HG02798 (cell line): ENCODE data around the gene UROD.
"Not testable (repeated sequence)": the region's sequence is repeated elsewhere in the genome, so short reads cannot be mapped to it uniquely, and the experiment has no call there.

ENCODE experiments used
- ATAC-seq: cut with Tn5 transposase; IDR thresholded peaks from one replicate; pipeline ENCODE4 v1.9.1; 2021; ENCODE audit warnings: mild to moderate bottlenecking; ENCODE audit not compliant: unreplicated experiment, poor library complexity

Gene UROD

GRCh38 chr1:45011837-45012638 is at the start of gene UROD:
Gene UROD (plus strand): TSS chr1:45012254. CDS start chr1:45012266, 12 bp downstream.
- ATAC-seq: peak; percentile 77

- ATAC-seq: no peak
Observed at GRCh38 chr1:44962729-44963128, 49.3 kb upstream of the UROD start.

GRCh38 chr1:44964396-44964795 is 47.7 kb upstream of the UROD start:
- ATAC-seq: no peak

- no peak for ATAC-seq
Observed at GRCh38 chr1:44970317-44970716, 41.7 kb upstream of the UROD start.

GRCh38 chr1:44973645-44974044 is 38.4 kb upstream of the UROD start:
- no peak for ATAC-seq

GRCh38 chr1:44976252-44976651 is 35.8 kb upstream of the UROD start:
- ATAC-seq: no peak

- ATAC-seq: not testable (repeated sequence)
Observed at GRCh38 chr1:44977372-44977771, 34.7 kb upstream of the UROD start.

DNA sequence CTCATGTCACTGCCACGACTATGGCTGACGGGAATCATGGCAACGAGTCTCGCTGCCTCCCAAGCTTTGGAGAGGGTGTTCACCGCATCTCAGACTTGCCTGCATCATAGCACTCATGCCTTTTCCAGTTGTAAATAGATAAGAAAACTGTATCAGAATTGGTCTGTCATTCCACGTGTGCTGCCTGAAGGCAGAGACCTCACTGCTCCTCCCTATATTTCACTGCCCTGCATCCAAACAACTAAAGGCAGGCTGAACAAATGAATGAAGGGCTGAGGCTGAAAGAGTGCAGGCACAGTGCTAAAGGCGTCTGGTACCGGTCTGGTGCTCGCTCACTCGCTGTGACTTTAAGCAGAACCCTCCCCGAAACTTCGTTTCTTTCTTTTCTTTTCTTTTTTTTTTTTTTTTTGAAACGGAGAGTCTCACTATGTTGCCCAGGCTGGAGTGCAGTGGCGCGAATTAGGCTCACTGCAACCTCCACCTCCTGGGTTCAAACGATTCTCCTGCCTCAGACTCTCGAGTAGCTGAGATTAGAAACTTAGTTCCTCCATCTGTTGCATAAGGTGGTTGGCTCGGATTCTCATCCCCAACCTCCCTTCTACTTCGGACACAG is 26.2 kb upstream of the UROD start:
- no peak for ATAC-seq

GRCh38 chr1:44988531-44989156 is 23.4 kb upstream of the UROD start:
- no peak for ATAC-seq

DNA sequence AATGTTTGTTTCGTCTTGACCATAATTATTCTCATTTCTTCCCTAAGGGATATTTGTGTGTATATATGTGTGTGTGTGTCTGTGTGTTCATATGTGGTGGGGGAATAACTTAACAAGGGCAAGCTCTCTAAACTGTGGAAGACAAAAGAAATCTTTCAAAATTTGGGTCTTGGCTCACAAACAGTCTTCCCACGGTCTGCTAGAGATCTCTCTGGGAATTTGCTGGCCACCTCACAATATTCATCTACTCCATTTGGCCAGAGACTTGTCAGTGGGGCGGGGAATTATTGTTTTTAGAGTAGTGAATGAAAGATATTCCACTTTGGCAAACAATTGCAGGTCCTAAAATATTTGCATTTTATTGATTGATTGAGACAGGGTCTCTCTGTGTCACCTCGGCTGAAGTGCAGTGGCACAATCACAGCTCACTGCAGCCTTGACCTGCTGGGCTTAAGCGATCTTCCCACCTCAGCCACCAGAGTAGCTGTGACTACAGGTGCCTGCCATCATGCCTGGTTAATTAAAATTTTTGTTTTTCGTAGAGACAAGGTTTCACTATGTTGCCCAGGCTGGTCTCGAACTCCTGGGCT is 17.6 kb upstream of the UROD start:
- ATAC-seq: no peak

DNA sequence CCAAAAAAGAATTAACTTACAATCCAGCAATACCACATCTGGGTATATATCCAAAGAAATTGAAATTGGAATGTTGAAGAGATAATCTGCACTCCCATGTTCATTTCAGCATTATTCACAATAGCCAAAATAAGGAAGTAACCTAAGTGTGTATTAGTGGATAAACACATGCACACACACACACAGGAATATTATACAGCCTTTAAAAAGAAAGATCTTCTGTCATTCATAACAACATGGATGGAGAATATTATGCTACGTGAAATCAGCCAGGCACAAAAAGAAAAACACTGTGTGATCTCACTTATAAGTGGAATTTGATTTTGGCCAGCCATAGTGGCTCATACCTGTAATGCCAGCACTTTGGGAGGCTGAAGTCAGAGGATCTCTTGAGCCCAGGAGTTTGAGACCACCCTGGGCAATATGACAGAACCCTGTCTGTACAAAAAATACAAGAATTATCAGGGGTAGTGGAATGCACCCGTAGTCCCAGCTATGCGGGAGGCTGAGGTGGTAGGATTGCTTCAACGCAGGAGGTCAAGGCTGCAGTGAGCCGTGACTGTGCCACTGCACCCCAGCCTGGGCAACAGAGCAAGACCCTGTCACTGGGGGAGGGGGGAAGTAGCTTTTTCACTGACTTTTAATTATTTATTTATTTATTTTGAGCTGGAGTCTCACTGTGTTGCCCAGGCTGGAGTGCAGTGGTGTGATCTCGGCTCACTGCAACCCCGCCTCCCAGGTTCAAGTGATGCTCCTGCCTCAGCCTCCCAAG is 16.4 kb upstream of the UROD start:
- ATAC-seq: no peak

GRCh38 chr1:44999232-44999631 is 12.8 kb upstream of the UROD start:
- ATAC-seq: no peak

GRCh38 chr1:45001011-45001481 is 11.0 kb upstream of the UROD start:
- no peak for ATAC-seq

- ATAC-seq: not testable (repeated sequence)
Observed at GRCh38 chr1:45001576-45001975, 10.5 kb upstream of the UROD start.

GRCh38 chr1:45002650-45003645 is 9.1 kb upstream of the UROD start:
- ATAC-seq: no peak

DNA sequence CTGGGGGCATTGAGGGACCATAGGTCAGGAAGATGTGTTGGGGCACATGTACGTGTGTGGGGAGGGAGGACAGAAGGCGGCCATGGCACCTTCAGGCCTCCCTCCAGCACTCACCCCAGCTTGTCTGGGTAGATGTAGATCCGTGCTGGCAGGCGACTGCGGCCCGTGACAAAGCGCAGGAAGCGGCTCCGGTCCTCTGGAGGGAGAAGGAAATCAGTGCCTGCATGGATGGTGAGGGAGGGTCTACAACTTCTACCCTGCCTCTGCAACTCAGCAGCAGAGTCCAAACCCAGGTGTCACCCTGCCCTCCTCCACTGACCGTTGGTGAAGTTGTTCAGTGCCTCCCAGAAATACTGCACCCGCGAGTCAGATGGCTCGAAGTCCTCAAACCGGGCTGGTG is 8.3 kb upstream of the UROD start:
- no peak for ATAC-seq

- ATAC-seq: no peak
Observed at GRCh38 chr1:45004281-45004920, 7.7 kb upstream of the UROD start.

- ATAC-seq: no peak
Observed at GRCh38 chr1:45005761-45006160, 6.3 kb upstream of the UROD start.

- no peak for ATAC-seq
Observed at GRCh38 chr1:45007311-45007710, 4.7 kb upstream of the UROD start.
